ENCODE data around the gene NFIB. TPM values are rescaled to one million over a fixed set of nuclear protein-coding genes. Genes with fewer than 3 reads are reported as not detected.

Gene NFIB
- polyA plus RNA-seq, 1 of the 3 experiments (the other 2 are of a cell fraction), result 9.2 TPM

- TF ChIP-seq RCOR1 (IDR thresholded peaks at IDR 0.05; ENCODE audit: low read length) (no peak), TAF1 (IDR thresholded peaks at IDR 0.05; ENCODE audit: borderline replicate concordance, low read depth, low read length) (no peak), GATA2 (CRISPR knock-in tag; IDR thresholded peaks at IDR 0.05) (no peak; the same call in 1 of the 2 replicates), SMC3 (IDR thresholded peaks at IDR 0.05; ENCODE audit: low read depth, low read length) (no peak), NRF1 (IDR thresholded peaks at IDR 0.05; ENCODE audit: low read depth, low read length) (no peak), RXRA (IDR thresholded peaks at IDR 0.05; ENCODE audit: borderline replicate concordance, low read depth) (no peak), SIN3A (IDR thresholded peaks at IDR 0.05; ENCODE audit: borderline replicate concordance, low read depth, low read length) (0 out of 2 replicates have a peak, but pooled peaks have one; percentile 38), USF2 (IDR thresholded peaks at IDR 0.05; ENCODE audit: borderline replicate concordance, low read depth, low read length) (no peak), POLR2AphosphoS5 (IDR thresholded peaks at IDR 0.05; ENCODE audit: low read depth, low read length) (no peak)
Observed at GRCh38 chr9:14277244-14277643, 36.7 kb downstream of the NFIB start (continued).

- H2AFZ ChIP-seq (ENCODE audit: low read depth), result no peak overlapping the region
- ChIA-PET POLR2A (no interaction called here), CTCF (no interaction called here)
- no peak overlapping the region for H3K9ac ChIP-seq
- peaks cover 55 to 67% of the 10 kb centered on the region in 2 experiments for H3K4me1 ChIP-seq (ENCODE audit: control insufficient read depth in 1 of 2, insufficient read depth in 2 of 2, low read depth in 1 of 2, low read length in 1 of 2)
- no peak overlapping the region for H3K4me3 ChIP-seq (ENCODE audit: low read depth in 2 of 2, low read length in 1 of 2)
- H4K20me1 ChIP-seq (ENCODE audit: insufficient read depth), result 0 out of 2 replicates have a peak, but pooled peaks cover 3% of the 10 kb centered on the region
- H3K4me2 ChIP-seq, result 0 out of 2 replicates have a peak overlapping the region, but pooled peaks have one; percentile 42
- peaks cover 20% of the 10 kb centered on the region for H3F3A ChIP-seq (replicated peaks; ENCODE audit: insufficient read depth)
- no peaks in the 10 kb centered on the region for H3K9me3 ChIP-seq
- H3K27me3 ChIP-seq (ENCODE audit: insufficient read depth), result no peaks in the 10 kb centered on the region
- no peaks in the 10 kb centered on the region for H3K36me3 ChIP-seq (replicated peaks in 1 of 2; ENCODE audit: control insufficient read depth in 1 of 2, insufficient read depth in 2 of 2, low read length in 1 of 2)
- TF ChIP-seq TAF1 (IDR thresholded peaks at IDR 0.05; ENCODE audit: borderline replicate concordance, low read depth, low read length) (no peak), FOXM1 (IDR thresholded peaks at IDR 0.05; ENCODE audit: low read depth) (no peak), RFX5 (IDR thresholded peaks at IDR 0.05; ENCODE audit: low read length) (no peak), FOXJ3 (CRISPR knock-in tag; IDR thresholded peaks at IDR 0.05) (no peak), MEF2A (IDR thresholded peaks at IDR 0.05; ENCODE audit: borderline replicate concordance, low read depth) (no peak), GATA2 (CRISPR knock-in tag; IDR thresholded peaks at IDR 0.05) (no peak), RCOR1 (IDR thresholded peaks at IDR 0.05; ENCODE audit: low read length) (no peak), ZBTB33 (IDR thresholded peaks at IDR 0.05; ENCODE audit: borderline replicate concordance, low read depth) (no peak), ELF1 (IDR thresholded peaks at IDR 0.05) (no peak), USF2 (IDR thresholded peaks at IDR 0.05; ENCODE audit: borderline replicate concordance, low read depth, low read length) (no peak), SIN3A (IDR thresholded peaks at IDR 0.05; ENCODE audit: borderline replicate concordance, low read depth, low read length) (no peak), TEAD4 (IDR thresholded peaks at IDR 0.05; ENCODE audit: borderline replicate concordance, insufficient read depth) (no peak), FOSL2 (IDR thresholded peaks at IDR 0.05; ENCODE audit: borderline replicate concordance, low read depth) (no peak), RAD21 (IDR thresholded peaks at IDR 0.05; ENCODE audit: low read length) (no peak)
- no peaks in the 10 kb centered on the region for H3K9me2 ChIP-seq
- peaks cover 80% of the 10 kb centered on the region for H3K79me2 ChIP-seq (ENCODE audit: insufficient read depth)
- H3K27ac ChIP-seq (ENCODE audit: low read depth in 2 of 2, low read length in 1 of 2), result peak overlapping the region; percentile 49 to 98; a peak in 3 of 4 replicates
- no peak for DNase-seq
- 94% methylated on average over 5 of the region's 5 CpGs for WGBS (ENCODE audit: low lambda C conversion rate)
Observed at GRCh38 chr9:14275331-14275730, 38.6 kb downstream of the NFIB start.

All from SK-N-SH (cell line).